K562 (cell line): ENCODE data around the gene CFL1. TPM values are rescaled to one million over a fixed set of nuclear protein-coding genes. Genes with fewer than 3 reads are reported as not detected.

Experiments used
- EGR1 ChIP-seq: fragments of 450-650 bp; conservative IDR thresholded peaks from 2 replicates; pipeline ENCODE4 v1.6.1; 2017; ENCODE audit warnings: mild to moderate bottlenecking
- ILF3 ChIP-seq: fragments of 450-650 bp; IDR thresholded peaks from 2 replicates; pipeline ENCODE4 v1.6.1; 2018; ENCODE audit warnings: antibody characterized with exemption, mild to moderate bottlenecking, moderate library complexity, borderline replicate concordance
- KAT7 ChIP-seq: sonication (generic); formaldehyde crosslinking; IDR thresholded peaks from 2 replicates; pipeline ENCODE4 v1.8.0; 2022; ENCODE audit warnings: missing genetic modification reagents, mild to moderate bottlenecking, borderline replicate concordance
- MAX ChIP-seq: sonication (generic); formaldehyde crosslinking; IDR thresholded peaks from 2 replicates; pipeline ENCODE4 v1.9.0; 2022; ENCODE audit warnings: mild to moderate bottlenecking, missing genetic modification reagents
- MITF ChIP-seq: IDR thresholded peaks from 2 replicates; pipeline ENCODE4 v1.6.1; 2014; ENCODE audit warnings: antibody characterized with exemption
- MYNN ChIP-seq, 2 experiments: sonication (generic); formaldehyde crosslinking in 1 of 2; IDR thresholded peaks; 2 replicates each; pipeline versions ENCODE4 v1.5.0 to v1.6.1; 2016 to 2020; ENCODE audit warnings: antibody characterized with exemption in 1 of 2, missing genetic modification reagents in 1 of 2
- NFYB ChIP-seq: IDR thresholded peaks from 2 replicates; pipeline ENCODE4 v1.6.1; 2011; ENCODE audit warnings: mild to moderate bottlenecking, moderate library complexity; ENCODE audit not compliant: insufficient read length; ENCODE audit errors: extremely low read depth
- NR3C1 ChIP-seq: sonication (generic); formaldehyde crosslinking; IDR thresholded peaks from 2 replicates; pipeline ENCODE4 v1.8.1; 2022; ENCODE audit warnings: missing genetic modification reagents
- POLR2G ChIP-seq: fragments of 200-400 bp; formaldehyde crosslinking; IDR thresholded peaks from 2 replicates; pipeline ENCODE4 v1.6.1; 2017; ENCODE audit warnings: low read depth, mild to moderate bottlenecking, antibody characterized with exemption, low read length, moderate library complexity
- RB1 ChIP-seq: fragments of 450-650 bp; IDR thresholded peaks from 2 replicates; pipeline ENCODE4 v1.6.1; 2017; ENCODE audit warnings: low read depth, mild to moderate bottlenecking
- RBFOX2 ChIP-seq: fragments of 200-400 bp; formaldehyde crosslinking; IDR thresholded peaks from 2 replicates; pipeline ENCODE4 v1.6.1; 2017; ENCODE audit warnings: low read depth, mild to moderate bottlenecking, low read length, moderate library complexity
- SUPT5H ChIP-seq: fragments of 450-650 bp; IDR thresholded peaks from 2 replicates; pipeline ENCODE4 v1.6.1; 2016
- TCF7 ChIP-seq: sonication (generic); IDR thresholded peaks from 2 replicates; pipeline ENCODE4 v1.6.1; 2016; ENCODE audit warnings: antibody characterized with exemption, borderline replicate concordance
- TFE3 ChIP-seq: fragments of 450-650 bp; formaldehyde crosslinking; IDR thresholded peaks from 2 replicates; pipeline ENCODE4 v1.4.0; 2020; ENCODE audit warnings: mild to moderate bottlenecking, mixed read lengths
- ZBTB26 ChIP-seq: fragments of 450-650 bp; formaldehyde crosslinking; IDR thresholded peaks from 2 replicates; pipeline ENCODE4 v1.4.0; 2022; ENCODE audit warnings: missing genetic modification characterization
- ZNF232 ChIP-seq: sonication (generic); formaldehyde crosslinking; IDR thresholded peaks from 2 replicates; pipeline ENCODE4 v1.8.0; 2022; ENCODE audit warnings: mild to moderate bottlenecking, missing genetic modification reagents
- polyA plus RNA-seq, 8 experiments: library from polyadenylated mRNA; depleted of rRNA in 4 of 8; stranded (reverse) in 5 of 8; unstranded in 3 of 8; fragments of >200 nt; fragmentation: Nextera tagmentation in 2 of 8; fragmentation: Illumina TruSeq in 1 of 8; extraction: Ambion mirVana in 2 of 8; extraction: Trizol in 1 of 8; gene quantifications; 2 replicates each; pipeline versions ENCODE4 v1.2.1 to v1.2.3, GENCODE V29; 2011 to 2014; ENCODE audit warnings: inconsistent platforms in 1 of 8, missing spikeins in 1 of 8
- total RNA-seq, 7 experiments: library from RNA; depleted of rRNA in 6 of 7; stranded (reverse); fragments of >200 nt in 6 of 7; fragmentation: Illumina TruSeq in 2 of 7; extraction: Trizol in 2 of 7; gene quantifications; 2 replicates each; pipeline versions ENCODE4 v1.2.1 to v1.2.3, GENCODE V29; 2011 to 2021; ENCODE audit warnings: low replicate concordance in 1 of 7

The CFL1 gene
- total and polyA plus RNA-seq, 9 of the 15 experiments (the other 6 are each of a cell fraction or from before 2014, with no cell fraction given) = 105 to 1,101 (median 859) TPM

GRCh38 chr11:65860278-65861164, 2.5 kb upstream of the CFL1 start, which contains the start of gene MUS81 (continued):
- TF ChIP-seq KAT7 (CRISPR knock-in tag) (peak; percentile 92), ILF3 (peak; percentile 55; the same call in 1 of the 2 replicates), MITF (peak; percentile 73), POLR2G (peak; percentile 95), RBFOX2 (peak; percentile 95), EGR1 (peak; percentile 71), TCF7 (no peak; the same call in 1 of the 2 replicates), RB1 (peak; percentile 59), ZBTB26 (CRISPR knock-in tag) (no peak), TFE3 (CRISPR knock-in tag) (no peak), ZNF232 (CRISPR knock-in tag) (no peak), SUPT5H (peak; percentile 68; the same call in 1 of the 2 replicates), NFYB (peak; percentile 61), MYNN (IDR thresholded peaks at IDR 0.05) (0 out of 2 replicates have a peak, but pooled peaks have one; percentile 32), MYNN (CRISPR knock-in tag; IDR thresholded peaks at IDR 0.05) (no peak), NR3C1 (CRISPR knock-in tag) (no peak), MAX (CRISPR knock-in tag) (peak; percentile 40; the same call in 1 of the 2 replicates)
